Type B pancreatic cell (in vitro differentiated cells): ENCODE data around the gene CYB5R3. TPM values are rescaled to one million over a fixed set of nuclear protein-coding genes. Genes with fewer than 3 reads are reported as not detected.
"Not testable (repeated sequence)": the region's sequence is repeated elsewhere in the genome, so short reads cannot be mapped to it uniquely, and the experiment has no call there.

ENCODE experiments used
- DNase-seq: peaks from one replicate; pipeline ENCODE4 v3.0.0; 2021; ENCODE audit warnings: mixed read lengths; ENCODE audit not compliant: unreplicated experiment; ENCODE audit errors: extremely low spot score
- H3K27ac Mint-ChIP-seq: 2 replicates; pipeline ENCODE4 v1.8.0; 2021; ENCODE audit warnings: mild to moderate bottlenecking, mixed read lengths
- H3K27me3 Mint-ChIP-seq: 2 replicates; pipeline ENCODE4 v1.8.0; 2021; ENCODE audit warnings: mixed read lengths
- H3K36me3 Mint-ChIP-seq: 2 replicates; pipeline ENCODE4 v1.8.0; 2021; ENCODE audit warnings: mixed read lengths
- H3K4me1 Mint-ChIP-seq: one replicate; pipeline ENCODE4 v1.8.0; 2021; ENCODE audit warnings: mixed read lengths; ENCODE audit not compliant: unreplicated experiment
- H3K4me3 Mint-ChIP-seq: 2 replicates; pipeline ENCODE4 v1.8.0; 2021; ENCODE audit warnings: mild to moderate bottlenecking, mixed read lengths
- H3K9me3 Mint-ChIP-seq: 2 replicates; pipeline ENCODE4 v1.8.0; 2021; ENCODE audit warnings: mixed read lengths
- CTCF ChIP-seq: fragments of 200-600 bp; sonication (generic); conservative IDR thresholded peaks from 2 replicates; pipeline ENCODE4 v1.5.0; 2021; ENCODE audit warnings: antibody characterized with exemption, mild to moderate bottlenecking
- total RNA-seq: library from RNA; stranded (reverse); gene quantifications from 2 replicates; pipeline ENCODE4 v1.2.1, GENCODE V29; 2021; ENCODE audit warnings: low replicate concordance

CYB5R3 gene
- total RNA-seq, 1 donor from 2014 or later = 102 TPM

- H3K9me3 Mint-ChIP-seq = no peaks in the 10 kb centered on the region
- H3K27ac Mint-ChIP-seq = no peak overlapping the region
- H3K4me3 Mint-ChIP-seq = no peak overlapping the region
- H3K4me1 Mint-ChIP-seq = peaks cover 5% of the 10 kb centered on the region
- no peak for TF ChIP-seq CTCF
- no peaks in the 10 kb centered on the region for H3K36me3 Mint-ChIP-seq
- H3K27me3 Mint-ChIP-seq = no peaks in the 10 kb centered on the region
- no peak for DNase-seq
Observed at GRCh38 chr22:42670921-42671709, 21.9 kb upstream of the CYB5R3 start.

GRCh38 chr22:42670046-42670445, 20.9 kb upstream of the CYB5R3 start:
- H3K27me3 Mint-ChIP-seq = peaks cover 3% of the 10 kb centered on the region
- no peaks in the 10 kb centered on the region for H3K9me3 Mint-ChIP-seq
- no peaks in the 10 kb centered on the region for H3K4me1 Mint-ChIP-seq
- DNase-seq = no peak
- TF ChIP-seq CTCF = no peak
- no peaks in the 10 kb centered on the region for H3K36me3 Mint-ChIP-seq
- H3K4me3 Mint-ChIP-seq = no peak overlapping the region
- no peak overlapping the region for H3K27ac Mint-ChIP-seq

GRCh38 chr22:42666393-42666792, 17.2 kb upstream of the CYB5R3 start:
- H3K4me1 Mint-ChIP-seq, H3K36me3 Mint-ChIP-seq, H3K27me3 Mint-ChIP-seq, H3K4me3 Mint-ChIP-seq, H3K27ac Mint-ChIP-seq, H3K9me3 Mint-ChIP-seq, DNase-seq: not testable (repeated sequence)

- H3K9me3 Mint-ChIP-seq = no peaks in the 10 kb centered on the region
- H3K4me3 Mint-ChIP-seq = no peak overlapping the region
- H3K27me3 Mint-ChIP-seq = peaks cover 9% of the 10 kb centered on the region
Observed at GRCh38 chr22:42664976-42665831, 16.0 kb upstream of the CYB5R3 start.

GRCh38 chr22:42661985-42662831, 13.0 kb upstream of the CYB5R3 start:
- DNase-seq = peak; percentile 89
- Mint-ChIP-seq H3K36me3 (no peaks in the 10 kb centered on the region), H3K27ac (no peak overlapping the region), H3K9me3 (no peaks in the 10 kb centered on the region), H3K4me3 (peak overlapping the region; percentile 57), H3K27me3 (peaks cover 9% of the 10 kb centered on the region), H3K4me1 (peaks cover 4% of the 10 kb centered on the region)
- TF ChIP-seq CTCF = peak; percentile 97

More at GRCh38 chr22:42664976-42665831, 16.0 kb upstream of the CYB5R3 start:
- Mint-ChIP-seq H3K27ac (no peak overlapping the region), H3K36me3 (no peaks in the 10 kb centered on the region), H3K4me1 (no peaks in the 10 kb centered on the region)
- no peak for DNase-seq
- TF ChIP-seq CTCF = no peak
